HepG2 (cell line): Measurements from ENCODE around the gene AQP6. TPM values are rescaled to one million over a fixed set of nuclear protein-coding genes. Genes with fewer than 3 reads are reported as not detected.
A peak's percentile ranks its signal among the peaks of the same experiment; 100 is the strongest.

Experiments used
- EP300 ChIP-seq, 3 experiments: sonication (generic) in 1 of 3; formaldehyde crosslinking in 1 of 3; IDR thresholded peaks; 2 replicates each; pipeline versions ENCODE4 v1.5.1 to v1.6.1; 2011 to 2020; ENCODE audit warnings: low read depth in 2 of 3, low read length in 2 of 3, borderline replicate concordance in 1 of 3, improper control_type of control experiment in 1 of 3, mild to moderate bottlenecking in 1 of 3, missing genetic modification reagents in 1 of 3, moderate library complexity in 1 of 3
- ERF ChIP-seq: IDR thresholded peaks from 2 replicates; pipeline ENCODE4 v1.6.1; 2018; ENCODE audit warnings: missing biosample characterization, missing genetic modification reagents
- HIVEP1 ChIP-seq: sonication (generic); formaldehyde crosslinking; IDR thresholded peaks from 2 replicates; pipeline ENCODE4 v1.4.0; 2020; ENCODE audit warnings: mild to moderate bottlenecking, missing genetic modification reagents
- JUND ChIP-seq: sonication (generic); formaldehyde crosslinking; IDR thresholded peaks from 2 replicates; pipeline ENCODE4 v1.8.0; 2022; ENCODE audit warnings: mild to moderate bottlenecking, missing genetic modification reagents
- KMT2A ChIP-seq: sonication (generic); formaldehyde crosslinking; IDR thresholded peaks from 2 replicates; pipeline ENCODE4 v1.4.0; 2020; ENCODE audit warnings: missing genetic modification reagents
- NR3C1 ChIP-seq: sonication (generic); formaldehyde crosslinking; IDR thresholded peaks from 2 replicates; pipeline ENCODE4 v1.4.0; 2020; ENCODE audit warnings: missing genetic modification reagents
- PHF20 ChIP-seq: sonication (generic); formaldehyde crosslinking; IDR thresholded peaks from 2 replicates; pipeline ENCODE4 v1.5.0; 2020; ENCODE audit warnings: mild to moderate bottlenecking, missing genetic modification reagents
- PRMT3 ChIP-seq: sonication (generic); formaldehyde crosslinking; IDR thresholded peaks from 2 replicates; pipeline ENCODE4 v1.8.1; 2022; ENCODE audit warnings: low read depth, mild to moderate bottlenecking, moderate library complexity, missing genetic modification reagents, borderline replicate concordance
- RBM22 ChIP-seq: fragments of 200-400 bp; formaldehyde crosslinking; optimal IDR thresholded peaks from 2 replicates; pipeline ENCODE3; 2017; ENCODE audit warnings: mild to moderate bottlenecking, low read length, moderate library complexity
- RFX3 ChIP-seq: IDR thresholded peaks from 2 replicates; pipeline ENCODE4 v1.6.1; 2016; ENCODE audit warnings: missing biosample characterization, missing genetic modification reagents
- SIN3B ChIP-seq: fragments of 150-350 bp; IDR thresholded peaks from 2 replicates; pipeline ENCODE4 v1.6.1; 2014; ENCODE audit warnings: low read length
- SMARCC2 ChIP-seq: fragments of 450-650 bp; IDR thresholded peaks from 2 replicates; pipeline ENCODE4 v1.6.1; 2017; ENCODE audit warnings: antibody characterized with exemption, mild to moderate bottlenecking
- ZIK1 ChIP-seq: sonication (generic); formaldehyde crosslinking; IDR thresholded peaks from 2 replicates; pipeline ENCODE4 v1.5.0; 2020; ENCODE audit warnings: mild to moderate bottlenecking, low read depth, missing genetic modification reagents, borderline replicate concordance
- ZMAT3 ChIP-seq: sonication (generic); formaldehyde crosslinking; conservative IDR thresholded peaks from 2 replicates; pipeline ENCODE4 v1.7.0; 2021; ENCODE audit warnings: missing genetic modification reagents
- ZNF12 ChIP-seq: sonication (generic); formaldehyde crosslinking; IDR thresholded peaks from 2 replicates; pipeline ENCODE4 v1.5.0; 2020; ENCODE audit warnings: missing genetic modification reagents
- ZNF17 ChIP-seq: sonication (generic); formaldehyde crosslinking; IDR thresholded peaks from 2 replicates; pipeline ENCODE4 v1.5.0; 2020; ENCODE audit warnings: mild to moderate bottlenecking, missing genetic modification reagents
- ZNF256 ChIP-seq: sonication (generic); formaldehyde crosslinking; conservative IDR thresholded peaks from 2 replicates; pipeline ENCODE4 v1.4.0; 2020; ENCODE audit warnings: missing genetic modification reagents
- ZNF543 ChIP-seq: sonication (generic); formaldehyde crosslinking; IDR thresholded peaks from 2 replicates; pipeline ENCODE4 v1.4.0; 2020; ENCODE audit warnings: mild to moderate bottlenecking, missing genetic modification reagents
- ZNF589 ChIP-seq: sonication (generic); formaldehyde crosslinking; conservative IDR thresholded peaks from 2 replicates; pipeline ENCODE4 v1.8.0; 2022; ENCODE audit warnings: mild to moderate bottlenecking, moderate library complexity, missing genetic modification reagents
- ZNF605 ChIP-seq: sonication (generic); formaldehyde crosslinking; IDR thresholded peaks from 2 replicates; pipeline ENCODE4 v1.8.0; 2022; ENCODE audit warnings: mild to moderate bottlenecking, missing genetic modification reagents
- ZNF607 ChIP-seq: sonication (generic); formaldehyde crosslinking; IDR thresholded peaks from 2 replicates; pipeline ENCODE4 v1.5.1; 2020; ENCODE audit warnings: missing genetic modification reagents, mild to moderate bottlenecking, borderline replicate concordance
- ZNF749 ChIP-seq: sonication (generic); formaldehyde crosslinking; IDR thresholded peaks from 2 replicates; pipeline ENCODE4 v1.8.0; 2022; ENCODE audit warnings: mild to moderate bottlenecking, missing genetic modification reagents, moderate library complexity, borderline replicate concordance
- polyA plus RNA-seq, 8 experiments: library from polyadenylated mRNA; depleted of rRNA in 3 of 8; stranded (reverse) in 7 of 8; unstranded in 1 of 8; fragments of >200 nt; fragmentation: Illumina TruSeq in 4 of 8; extraction: Trizol in 4 of 8; gene quantifications; 2 replicates each; pipeline versions ENCODE4 v1.2.1 to v1.2.3, GENCODE V29; 2011 to 2016; ENCODE audit warnings: low read depth in 4 of 8, missing spikeins in 1 of 8, mixed read lengths in 1 of 8; ENCODE audit not compliant: insufficient read depth in 1 of 8
- total RNA-seq, 5 experiments: library from RNA; depleted of rRNA; stranded (reverse); fragments of >200 nt; fragmentation: Illumina TruSeq; extraction: Trizol; gene quantifications; 2 replicates each; pipeline ENCODE4 v1.2.3, GENCODE V29; 2016; ENCODE audit warnings: low read depth in 1 of 5
- TF ChIP-seq, protein P1 (sequence below): sonication (generic); formaldehyde crosslinking; IDR thresholded peaks from 2 replicates; pipeline ENCODE4 v1.8.0; 2022; ENCODE audit warnings: mild to moderate bottlenecking, missing genetic modification reagents
- TF ChIP-seq, protein P2 (sequence below): sonication (generic); formaldehyde crosslinking; IDR thresholded peaks from 2 replicates; pipeline ENCODE4 v1.4.0; 2020; ENCODE audit warnings: mild to moderate bottlenecking, missing genetic modification reagents
- TF ChIP-seq, protein P3 (sequence below): sonication (generic); formaldehyde crosslinking; IDR thresholded peaks from 2 replicates; pipeline ENCODE4 v1.4.0; 2020; ENCODE audit warnings: missing genetic modification reagents, low read depth, mild to moderate bottlenecking, borderline replicate concordance
- TF ChIP-seq, protein P4 (sequence below): sonication (generic); formaldehyde crosslinking; conservative IDR thresholded peaks from 2 replicates; pipeline ENCODE4 v1.4.0; 2020; ENCODE audit warnings: missing genetic modification reagents
- TF ChIP-seq, protein P5 (sequence below): sonication (generic); formaldehyde crosslinking; IDR thresholded peaks from 2 replicates; pipeline ENCODE4 v1.4.0; 2020; ENCODE audit warnings: low read depth, mild to moderate bottlenecking, missing genetic modification reagents

AQP6 gene
- total and polyA plus RNA-seq, 2 of the 13 experiments (the other 11 are each of a cell fraction or from before 2014, with no cell fraction given), result 0.32 to 1.3 TPM

DNA sequence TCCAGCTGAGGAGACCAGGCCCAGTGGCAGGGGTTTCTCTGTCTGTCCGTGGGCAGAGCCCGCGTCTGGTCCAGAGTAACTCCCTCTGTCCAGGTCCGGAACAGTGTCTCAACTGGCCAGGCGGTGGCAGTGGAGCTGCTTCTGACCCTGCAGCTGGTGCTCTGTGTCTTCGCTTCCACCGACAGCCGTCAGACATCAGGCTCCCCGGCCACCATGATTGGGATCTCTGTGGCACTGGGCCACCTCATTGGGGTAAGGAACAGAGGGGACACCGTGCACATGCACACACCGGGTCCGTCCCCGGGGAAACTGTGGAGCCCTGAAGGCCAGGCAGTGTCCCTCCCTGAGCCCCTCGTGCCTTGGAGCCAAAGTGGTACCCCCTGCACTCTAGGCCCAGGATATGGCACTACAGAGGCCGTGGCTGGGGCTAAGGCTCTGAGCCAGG lies 1.5 kb downstream of the AQP6 start (continued):
- TF ChIP-seq, protein P1, sequence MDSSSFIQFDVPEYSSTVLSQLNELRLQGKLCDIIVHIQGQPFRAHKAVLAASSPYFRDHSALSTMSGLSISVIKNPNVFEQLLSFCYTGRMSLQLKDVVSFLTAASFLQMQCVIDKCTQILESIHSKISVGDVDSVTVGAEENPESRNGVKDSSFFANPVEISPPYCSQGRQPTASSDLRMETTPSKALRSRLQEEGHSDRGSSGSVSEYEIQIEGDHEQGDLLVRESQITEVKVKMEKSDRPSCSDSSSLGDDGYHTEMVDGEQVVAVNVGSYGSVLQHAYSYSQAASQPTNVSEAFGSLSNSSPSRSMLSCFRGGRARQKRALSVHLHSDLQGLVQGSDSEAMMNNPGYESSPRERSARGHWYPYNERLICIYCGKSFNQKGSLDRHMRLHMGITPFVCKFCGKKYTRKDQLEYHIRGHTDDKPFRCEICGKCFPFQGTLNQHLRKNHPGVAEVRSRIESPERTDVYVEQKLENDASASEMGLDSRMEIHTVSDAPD (CRISPR knock-in tag), result no peak
- TF ChIP-seq ZNF749 (CRISPR knock-in tag), result no peak
- no peak for TF ChIP-seq EP300 (IDR thresholded peaks at IDR 0.05; ENCODE audit: low read depth in 2 of 2, low read length in 2 of 2)
- TF ChIP-seq EP300 (CRISPR knock-in tag; IDR thresholded peaks at IDR 0.05; ENCODE audit: borderline replicate concordance), result no peak
- no peak for TF ChIP-seq NR3C1 (CRISPR knock-in tag)
- peak; percentile 44; the same call in 1 of the 2 replicates for TF ChIP-seq JUND (CRISPR knock-in tag)
- no peak for TF ChIP-seq ZMAT3 (CRISPR knock-in tag)
- 0 out of 2 replicates have a peak, but pooled peaks have one; percentile 16 for TF ChIP-seq ZNF12 (CRISPR knock-in tag)
- no peak for TF ChIP-seq SIN3B
- TF ChIP-seq KMT2A, result no peak
- no peak for TF ChIP-seq ZNF607 (CRISPR knock-in tag)
- no peak for TF ChIP-seq RBM22
- TF ChIP-seq ZNF589 (CRISPR knock-in tag), result no peak
- TF ChIP-seq PHF20 (CRISPR knock-in tag), result no peak
- 0 out of 2 replicates have a peak, but pooled peaks have one; percentile 57 for TF ChIP-seq PRMT3
- TF ChIP-seq, protein P2, sequence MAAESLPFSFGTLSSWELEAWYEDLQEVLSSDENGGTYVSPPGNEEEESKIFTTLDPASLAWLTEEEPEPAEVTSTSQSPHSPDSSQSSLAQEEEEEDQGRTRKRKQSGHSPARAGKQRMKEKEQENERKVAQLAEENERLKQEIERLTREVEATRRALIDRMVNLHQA, result no peak
- no peak for TF ChIP-seq SMARCC2
- no peak for TF ChIP-seq ZNF17
- TF ChIP-seq RFX3 (CRISPR knock-in tag), result no peak
- no peak for TF ChIP-seq ZNF256 (CRISPR knock-in tag)
- TF ChIP-seq, protein P3, sequence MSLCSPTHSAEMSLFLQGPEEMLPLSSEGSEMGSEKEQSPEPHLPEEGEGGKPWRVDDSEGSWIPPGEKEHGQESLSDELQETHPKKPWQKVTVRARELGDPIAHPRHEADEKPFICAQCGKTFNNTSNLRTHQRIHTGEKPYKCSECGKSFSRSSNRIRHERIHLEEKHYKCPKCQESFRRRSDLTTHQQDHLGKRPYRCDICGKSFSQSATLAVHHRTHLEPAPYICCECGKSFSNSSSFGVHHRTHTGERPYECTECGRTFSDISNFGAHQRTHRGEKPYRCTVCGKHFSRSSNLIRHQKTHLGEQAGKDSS (CRISPR knock-in tag), result peak; percentile 59; the same call in 1 of the 2 replicates
- TF ChIP-seq ZNF605 (CRISPR knock-in tag), result no peak
- no peak for TF ChIP-seq HIVEP1 (CRISPR knock-in tag)
- TF ChIP-seq ZNF543 (CRISPR knock-in tag), result no peak
- TF ChIP-seq, protein P4, sequence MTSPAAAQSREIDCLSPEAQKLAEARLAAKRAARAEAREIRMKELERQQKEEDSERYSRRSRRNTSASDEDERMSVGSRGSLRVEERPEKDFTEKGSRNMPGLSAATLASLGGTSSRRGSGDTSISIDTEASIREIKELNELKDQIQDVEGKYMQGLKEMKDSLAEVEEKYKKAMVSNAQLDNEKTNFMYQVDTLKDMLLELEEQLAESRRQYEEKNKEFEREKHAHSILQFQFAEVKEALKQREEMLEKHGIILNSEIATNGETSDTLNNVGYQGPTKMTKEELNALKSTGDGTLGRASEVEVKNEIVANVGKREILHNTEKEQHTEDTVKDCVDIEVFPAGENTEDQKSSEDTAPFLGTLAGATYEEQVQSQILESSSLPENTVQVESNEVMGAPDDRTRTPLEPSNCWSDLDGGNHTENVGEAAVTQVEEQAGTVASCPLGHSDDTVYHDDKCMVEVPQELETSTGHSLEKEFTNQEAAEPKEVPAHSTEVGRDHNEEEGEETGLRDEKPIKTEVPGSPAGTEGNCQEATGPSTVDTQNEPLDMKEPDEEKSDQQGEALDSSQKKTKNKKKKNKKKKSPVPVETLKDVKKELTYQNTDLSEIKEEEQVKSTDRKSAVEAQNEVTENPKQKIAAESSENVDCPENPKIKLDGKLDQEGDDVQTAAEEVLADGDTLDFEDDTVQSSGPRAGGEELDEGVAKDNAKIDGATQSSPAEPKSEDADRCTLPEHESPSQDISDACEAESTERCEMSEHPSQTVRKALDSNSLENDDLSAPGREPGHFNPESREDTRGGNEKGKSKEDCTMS (CRISPR knock-in tag), result no peak
- TF ChIP-seq, protein P5, sequence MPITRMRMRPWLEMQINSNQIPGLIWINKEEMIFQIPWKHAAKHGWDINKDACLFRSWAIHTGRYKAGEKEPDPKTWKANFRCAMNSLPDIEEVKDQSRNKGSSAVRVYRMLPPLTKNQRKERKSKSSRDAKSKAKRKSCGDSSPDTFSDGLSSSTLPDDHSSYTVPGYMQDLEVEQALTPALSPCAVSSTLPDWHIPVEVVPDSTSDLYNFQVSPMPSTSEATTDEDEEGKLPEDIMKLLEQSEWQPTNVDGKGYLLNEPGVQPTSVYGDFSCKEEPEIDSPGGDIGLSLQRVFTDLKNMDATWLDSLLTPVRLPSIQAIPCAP (CRISPR knock-in tag), result no peak
- no peak for TF ChIP-seq ZIK1 (CRISPR knock-in tag)
- no peak for TF ChIP-seq ERF (CRISPR knock-in tag)
